Raji (cell line): ENCODE measurements around the gene PRG3.

Source experiments
- POLR2A ChIP-seq: IDR thresholded peaks from 2 replicates; pipeline ENCODE4 v1.6.1; 2011; ENCODE audit warnings: low read depth, low read length, control low read depth; ENCODE audit not compliant: insufficient read depth

The PRG3 gene

DNA sequence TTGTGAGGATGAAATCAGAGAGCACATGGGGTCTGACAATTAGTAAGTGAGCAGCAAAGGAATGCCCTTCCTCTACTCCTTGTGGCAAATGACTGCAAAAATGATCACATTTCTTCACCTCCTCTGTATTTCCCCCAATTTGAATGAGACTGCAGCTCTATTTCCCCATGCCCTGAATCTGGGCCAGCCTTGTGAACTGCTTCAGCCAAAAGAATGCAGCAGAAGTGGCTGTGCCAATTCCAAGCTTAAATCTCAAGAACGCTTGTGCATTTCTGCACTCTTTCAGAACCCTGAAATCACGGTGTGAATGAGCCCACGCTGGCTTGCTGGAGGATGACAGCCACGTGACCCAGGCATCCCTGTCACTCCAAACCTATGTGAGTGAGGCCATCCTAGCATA lies 36.1 kb upstream of the PRG3 start:
- TF ChIP-seq POLR2A, result no peak

DNA sequence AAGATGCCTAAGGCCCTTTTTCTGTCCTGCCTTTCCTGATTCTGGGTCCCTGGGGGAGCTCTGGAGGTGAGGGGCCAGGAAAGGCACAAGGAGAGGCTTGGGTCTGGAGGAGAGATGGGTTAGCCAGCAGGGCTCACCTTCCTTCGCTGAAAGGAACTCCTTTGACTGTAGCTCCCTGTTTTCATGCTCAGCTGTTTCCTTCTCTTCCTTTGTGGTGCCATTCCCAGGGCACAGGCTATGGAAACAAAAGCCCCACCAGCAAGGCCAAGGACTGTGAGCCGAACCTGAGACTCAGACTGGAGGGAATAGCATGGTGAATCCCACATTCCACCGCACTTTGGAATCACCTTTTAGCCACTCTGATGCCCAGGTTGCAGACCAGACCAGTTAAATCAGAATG lies 35.5 kb upstream of the PRG3 start:
- no peak for TF ChIP-seq POLR2A

DNA sequence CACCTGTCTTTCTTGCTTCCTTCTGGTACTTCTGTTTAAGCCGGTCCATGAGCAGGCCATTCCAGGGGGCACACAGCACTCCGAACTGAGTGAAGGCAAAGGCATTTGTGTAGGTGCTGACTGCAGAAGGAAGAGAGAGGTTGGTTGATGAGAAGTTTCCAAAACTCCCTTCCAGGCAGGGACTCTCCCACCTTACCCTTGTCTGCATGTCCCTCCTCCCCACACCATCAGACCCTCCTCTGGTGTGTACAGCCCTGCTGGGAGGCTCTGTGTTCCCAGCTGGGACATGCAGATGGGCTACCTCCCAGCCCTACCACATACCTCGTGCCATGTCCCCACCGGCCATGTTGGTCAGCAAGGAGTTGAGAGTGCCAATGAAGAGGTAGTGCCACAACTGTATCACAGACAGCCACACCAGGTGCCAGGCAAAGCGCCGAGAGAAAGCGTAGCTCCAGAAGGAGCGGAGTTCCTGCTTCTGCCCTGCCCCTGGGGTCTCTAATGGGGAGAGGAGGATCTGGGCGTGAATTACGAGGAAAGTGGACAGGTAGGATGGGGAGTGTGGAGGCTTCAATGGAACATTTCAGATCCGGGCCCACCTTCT lies 33.8 kb upstream of the PRG3 start:
- TF ChIP-seq POLR2A, result no peak

DNA sequence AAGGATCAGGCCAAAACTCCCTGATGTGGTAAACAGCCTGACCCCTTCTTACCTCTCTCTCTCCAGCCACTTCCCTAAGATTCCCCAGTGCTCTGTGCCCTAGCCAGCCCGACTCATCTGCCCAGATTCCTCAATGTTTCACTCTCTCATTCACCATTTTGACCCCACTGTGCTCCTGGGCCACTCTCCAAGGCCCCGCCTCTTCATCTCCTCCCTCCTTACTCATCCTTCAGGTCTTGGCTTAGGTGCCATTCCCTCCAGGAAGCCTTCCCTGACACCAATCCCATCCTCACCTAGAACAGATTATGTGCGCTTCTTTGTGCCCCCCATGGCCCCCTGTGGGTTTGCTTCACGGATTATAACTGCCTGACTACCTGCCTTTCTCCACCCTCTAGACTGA lies 32.7 kb upstream of the PRG3 start:
- TF ChIP-seq POLR2A, result no peak

DNA sequence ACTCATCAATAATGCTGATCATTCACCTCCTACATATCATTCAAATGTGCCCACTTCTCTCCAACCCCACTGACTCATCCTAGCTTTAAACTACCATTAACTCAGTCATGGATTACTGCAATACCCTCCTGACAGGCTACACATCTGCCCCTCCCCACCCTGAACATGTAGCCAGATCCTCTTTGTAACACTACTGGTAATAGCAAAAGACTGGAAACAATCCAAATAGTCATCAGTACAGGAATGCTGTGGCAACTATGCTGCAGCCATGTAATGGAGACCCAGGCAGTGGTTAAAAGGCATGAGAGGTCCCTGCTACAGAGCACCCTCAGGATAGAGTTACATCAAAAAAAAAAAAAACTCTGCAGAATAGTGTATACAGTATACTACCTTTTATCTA lies 29.3 kb upstream of the PRG3 start:
- no peak for TF ChIP-seq POLR2A

DNA sequence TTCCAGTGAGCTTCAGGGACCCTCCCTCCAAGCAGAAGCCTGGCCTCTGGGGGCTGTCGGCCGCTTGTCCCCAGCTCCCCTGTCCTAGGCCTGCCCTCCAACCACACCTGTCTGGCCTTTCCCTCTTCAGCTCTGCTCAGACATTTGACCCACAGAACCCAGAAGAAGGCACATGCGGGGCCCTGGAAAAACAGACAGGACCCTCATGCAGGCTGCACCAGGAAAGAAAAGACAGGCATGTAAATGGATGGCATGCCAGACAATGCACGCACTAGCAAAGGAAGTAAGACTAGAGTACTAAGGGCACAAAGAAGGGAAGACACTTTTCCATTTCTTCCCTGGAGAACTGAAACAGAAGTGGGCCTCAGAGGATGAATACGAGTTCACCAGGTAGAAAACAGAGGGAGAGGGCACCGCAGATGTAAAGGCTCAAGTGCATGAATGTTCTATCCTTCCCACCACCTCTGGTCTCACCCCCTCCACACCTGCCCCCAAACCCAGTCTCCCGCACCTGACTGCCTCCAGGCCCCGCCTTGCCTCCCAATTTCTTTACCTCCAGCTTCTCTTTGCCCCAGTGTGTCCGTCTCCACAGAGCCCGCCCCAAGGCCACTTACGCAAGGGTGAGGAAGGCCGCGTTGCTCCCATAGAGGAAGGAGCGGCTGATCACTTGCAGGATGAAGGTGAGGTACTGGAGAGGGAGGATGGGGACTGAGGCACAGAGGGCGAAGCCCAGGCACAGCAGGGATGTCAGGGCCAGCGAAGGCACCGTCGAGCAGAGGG lies 28.6 kb upstream of the PRG3 start:
- TF ChIP-seq POLR2A, result no peak

DNA sequence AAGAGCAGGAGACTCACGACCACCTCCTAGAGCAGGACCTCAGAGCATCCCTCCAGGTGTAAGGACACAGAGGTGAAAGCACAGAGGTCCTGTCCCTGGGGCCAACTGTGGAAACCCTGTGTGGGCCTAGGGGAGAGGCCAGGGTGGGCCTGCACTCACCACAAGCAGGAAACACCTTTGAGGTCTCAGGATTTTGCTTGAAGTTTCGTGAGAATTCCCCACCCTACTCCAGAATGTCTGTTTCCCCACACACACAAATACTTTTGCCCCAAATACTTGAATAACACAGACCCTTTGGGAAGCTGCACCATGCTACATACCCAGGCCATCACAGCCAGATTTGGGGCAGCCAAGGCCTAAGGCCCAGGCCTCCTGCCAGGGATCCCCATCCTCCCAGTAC lies 27.8 kb upstream of the PRG3 start:
- no peak for TF ChIP-seq POLR2A

DNA sequence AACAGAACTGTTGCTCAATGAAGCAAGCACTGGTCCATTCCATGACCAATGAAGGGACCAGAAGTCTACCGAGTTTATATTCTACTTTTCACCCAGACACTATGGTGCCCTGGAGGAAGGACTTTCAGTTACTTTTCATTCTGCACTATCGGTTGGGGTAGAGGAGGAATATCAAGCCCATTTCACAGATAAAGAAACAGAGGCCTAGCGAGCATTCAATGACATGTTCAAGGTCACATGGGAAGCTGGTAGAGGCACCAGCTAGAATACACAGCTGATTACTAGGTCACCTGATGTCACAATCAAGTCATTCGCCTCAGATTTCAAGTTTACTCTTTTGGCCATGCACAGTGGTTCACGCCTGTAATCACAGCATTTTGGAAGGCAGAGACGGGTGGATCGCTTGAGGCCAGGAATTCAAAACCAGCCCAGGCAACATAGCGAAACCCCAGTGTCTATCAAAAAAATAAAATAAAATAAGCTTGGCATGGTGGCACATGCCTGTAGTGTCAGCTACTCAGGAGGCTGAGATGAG lies 27.1 kb upstream of the PRG3 start:
- no peak for TF ChIP-seq POLR2A

DNA sequence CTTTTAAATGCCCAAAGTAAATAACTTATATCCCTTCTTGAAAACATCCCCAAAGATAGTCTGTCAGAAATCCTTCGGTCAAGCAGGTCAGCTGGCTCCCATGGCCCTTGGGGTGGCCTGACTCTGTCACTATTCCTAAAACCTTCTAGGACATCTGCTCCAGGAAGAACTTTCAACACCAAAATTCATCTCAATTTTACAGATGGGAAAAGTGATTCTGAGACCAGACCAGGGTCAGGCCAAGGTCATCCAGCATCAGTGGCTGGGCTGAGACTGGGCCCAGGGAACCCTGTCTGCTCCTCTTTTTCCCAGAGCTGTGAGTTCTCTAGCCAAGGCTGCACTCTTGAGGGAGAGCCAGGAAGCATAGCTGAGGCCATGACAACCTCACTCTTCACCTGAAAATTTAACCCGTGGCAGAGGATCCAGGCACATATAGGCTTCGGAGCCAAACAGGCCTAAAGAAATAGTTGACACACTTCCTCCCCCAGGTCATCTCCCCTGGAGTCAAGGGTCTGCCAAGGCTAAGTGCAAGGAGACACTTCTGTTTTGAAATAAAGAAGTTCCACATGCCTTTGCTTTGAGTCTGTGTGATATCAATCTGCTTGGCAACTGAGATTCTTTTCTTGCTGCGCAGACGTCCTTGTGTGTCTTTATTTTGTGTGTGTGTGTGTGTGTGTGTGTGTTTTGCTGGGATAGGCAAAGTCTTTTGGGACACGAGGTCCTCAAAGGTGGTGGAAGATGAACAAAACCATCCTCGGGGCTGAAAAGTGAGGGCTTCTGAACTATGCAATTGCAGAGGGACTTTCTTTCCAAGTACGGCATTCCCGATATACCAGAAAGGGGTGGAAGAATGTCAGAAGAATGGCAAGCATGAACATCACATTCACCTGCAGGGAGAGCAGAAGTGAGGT lies 26.3 kb upstream of the PRG3 start:
- no peak for TF ChIP-seq POLR2A

DNA sequence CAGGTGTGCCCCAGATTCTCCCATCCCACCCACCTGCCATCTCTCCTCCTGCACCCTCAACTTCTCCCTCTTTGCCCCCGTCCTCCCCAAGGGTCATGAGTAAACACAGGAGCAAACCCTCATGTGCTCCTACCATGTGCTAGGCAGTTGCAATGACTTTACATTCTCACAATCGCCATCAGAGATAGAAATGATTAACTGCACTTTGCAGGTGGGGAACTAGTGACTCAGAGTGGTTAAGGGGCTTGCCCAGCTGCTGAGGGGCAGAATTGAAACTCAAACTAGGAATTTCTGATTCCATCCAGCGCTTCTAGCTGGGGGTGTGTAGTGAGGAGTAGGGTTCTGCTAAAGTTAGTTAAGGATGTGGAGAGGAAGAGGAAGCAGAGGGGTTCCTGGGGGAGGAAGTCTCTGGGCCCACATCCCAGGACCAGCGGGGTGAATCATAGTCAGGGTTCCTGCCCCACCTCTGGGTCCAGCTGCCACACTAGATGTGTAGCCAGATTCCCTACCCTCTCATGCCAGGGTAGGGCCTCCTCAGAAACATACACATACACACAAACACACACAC lies 25.5 kb upstream of the PRG3 start:
- no peak for TF ChIP-seq POLR2A

DNA sequence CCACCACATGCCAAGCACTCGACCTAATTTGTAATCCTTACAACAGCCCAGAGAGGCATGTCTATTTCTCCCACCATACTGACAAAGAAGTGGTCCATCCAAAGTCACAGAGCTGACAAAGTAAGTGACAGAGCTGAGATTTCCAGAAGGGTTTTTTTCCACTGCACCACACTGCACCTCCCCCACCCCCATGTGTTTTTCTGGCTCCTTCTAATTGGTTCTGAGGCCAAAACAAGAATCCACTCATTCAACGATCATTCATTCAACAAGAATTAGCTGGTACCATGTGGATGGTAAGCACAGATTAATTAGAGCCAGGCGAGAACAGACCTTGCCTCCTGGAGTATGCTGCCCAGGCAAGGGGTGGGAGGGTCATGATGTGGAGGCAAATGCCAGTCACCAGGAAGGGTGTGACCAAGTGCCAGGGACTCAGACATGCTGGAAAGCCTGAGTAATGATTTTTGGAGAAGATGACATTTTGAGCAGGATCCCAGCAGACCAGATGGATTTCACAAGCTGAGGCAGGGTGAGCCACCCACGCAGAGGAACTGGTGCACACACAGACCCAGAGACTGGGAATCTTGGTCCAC lies 24.4 kb upstream of the PRG3 start:
- no peak for TF ChIP-seq POLR2A

DNA sequence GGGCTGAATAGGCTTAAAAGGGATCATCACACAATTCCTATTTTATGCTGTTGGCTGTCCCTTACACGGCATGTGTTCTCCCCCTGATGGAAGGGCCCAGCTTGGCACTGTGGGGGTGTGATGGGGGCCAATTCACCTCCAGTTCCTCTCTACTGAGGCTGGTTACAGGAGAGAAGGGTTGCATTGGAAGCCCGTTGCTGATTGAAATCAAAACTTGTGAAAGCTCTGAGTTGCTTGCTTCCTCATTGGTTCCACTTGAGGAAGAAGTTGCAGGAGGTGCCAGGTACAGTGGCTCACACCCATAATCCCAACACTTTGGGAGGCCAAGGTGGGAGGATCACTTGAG lies 22.8 kb upstream of the PRG3 start:
- no peak for TF ChIP-seq POLR2A

DNA sequence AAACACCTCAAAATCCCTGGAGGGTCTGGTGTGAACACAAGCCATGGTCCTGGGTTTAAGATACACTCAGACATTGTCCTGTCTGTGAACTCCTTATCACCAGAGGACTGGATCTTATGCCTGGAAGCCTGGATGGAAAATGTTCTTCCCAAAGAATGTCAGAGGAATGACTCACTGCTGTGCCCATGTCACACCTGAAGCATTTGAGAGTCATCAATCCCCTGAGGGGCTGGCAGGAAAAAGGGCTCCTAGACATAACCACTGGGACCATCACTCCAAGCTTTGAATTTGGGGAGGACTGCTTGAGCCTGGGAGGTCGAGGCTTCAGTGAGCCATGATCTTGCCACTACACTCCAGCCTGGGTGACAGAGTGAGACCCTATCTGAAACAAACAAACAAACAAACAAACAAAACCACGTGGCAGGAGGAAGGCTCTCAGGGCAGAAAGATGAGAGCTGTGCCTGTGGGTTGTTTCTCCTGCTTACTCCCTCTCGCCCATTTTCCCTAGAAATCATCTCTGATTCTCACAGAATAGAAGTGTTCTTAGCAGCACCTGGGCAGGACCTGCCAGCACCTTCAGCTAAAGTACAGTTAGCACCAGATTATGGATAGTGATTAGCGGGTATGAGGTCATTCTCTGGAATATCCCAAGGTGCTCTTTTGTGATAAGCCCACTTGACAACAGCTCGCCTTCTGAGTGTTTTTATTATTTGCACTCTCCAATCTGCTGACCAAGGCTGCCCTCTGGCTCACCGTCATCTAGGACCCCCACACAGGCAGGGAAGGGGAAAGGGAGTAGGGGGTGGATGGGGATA lies 21.4 kb upstream of the PRG3 start:
- no peak for TF ChIP-seq POLR2A

DNA sequence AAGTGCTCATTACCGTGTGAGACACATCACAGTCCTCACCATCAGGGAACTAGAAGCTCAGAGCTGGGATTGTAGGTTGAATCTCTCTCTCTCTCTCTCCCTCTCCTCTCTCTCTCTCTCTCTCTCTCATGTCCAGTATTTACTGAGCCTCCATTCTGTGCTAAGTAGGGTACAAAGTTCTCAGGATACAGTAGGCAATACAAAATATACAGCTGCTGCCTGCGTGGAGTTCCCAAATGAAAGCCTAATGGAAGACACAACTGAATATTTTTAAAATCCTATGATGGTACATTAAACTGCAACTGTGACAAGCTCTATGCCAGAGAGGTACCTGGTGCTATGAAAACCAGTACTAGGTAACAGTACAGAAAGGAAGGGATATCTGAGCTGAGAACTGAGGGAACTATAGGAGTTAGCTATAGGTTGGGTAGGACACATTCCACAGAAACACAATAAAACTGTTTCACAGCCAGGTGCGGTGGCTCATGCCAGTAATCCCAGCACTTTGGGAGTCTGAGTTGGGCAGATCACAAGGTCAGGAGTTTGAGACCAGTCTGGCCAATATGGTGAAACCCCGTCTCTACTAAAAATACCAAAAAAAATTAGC lies 19.1 kb upstream of the PRG3 start:
- TF ChIP-seq POLR2A, result no peak
